Measurements from ENCODE around the gene CUX1.
"Not testable (repeated sequence)": the region's sequence is repeated elsewhere in the genome, so short reads cannot be mapped to it uniquely, and the experiment has no call there.

DNA sequence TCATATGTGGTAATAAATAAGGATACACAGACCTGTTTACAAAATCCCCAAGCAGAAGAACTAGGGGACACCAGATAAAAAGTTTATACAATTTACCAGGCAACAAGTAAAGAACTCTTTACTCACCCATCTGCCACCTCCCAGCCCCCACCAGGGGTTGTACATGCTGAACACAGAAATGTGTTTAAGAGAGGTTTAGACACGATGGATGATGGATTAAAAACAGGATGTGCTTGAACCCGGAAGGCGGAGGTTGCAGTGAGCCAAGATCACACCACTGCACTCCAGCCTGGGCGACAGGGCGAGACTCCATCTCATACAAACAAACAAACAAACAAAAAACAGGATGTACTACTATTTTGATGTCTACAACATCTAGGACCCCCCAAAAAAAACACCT is 511.4 kb downstream of the CUX1 start:
- not testable (repeated sequence) for TF ChIP-seq POLR2A, POLR2AphosphoS5, EP300 (IDR thresholded peaks at IDR 0.05)
- TF ChIP-seq, protein P1, sequence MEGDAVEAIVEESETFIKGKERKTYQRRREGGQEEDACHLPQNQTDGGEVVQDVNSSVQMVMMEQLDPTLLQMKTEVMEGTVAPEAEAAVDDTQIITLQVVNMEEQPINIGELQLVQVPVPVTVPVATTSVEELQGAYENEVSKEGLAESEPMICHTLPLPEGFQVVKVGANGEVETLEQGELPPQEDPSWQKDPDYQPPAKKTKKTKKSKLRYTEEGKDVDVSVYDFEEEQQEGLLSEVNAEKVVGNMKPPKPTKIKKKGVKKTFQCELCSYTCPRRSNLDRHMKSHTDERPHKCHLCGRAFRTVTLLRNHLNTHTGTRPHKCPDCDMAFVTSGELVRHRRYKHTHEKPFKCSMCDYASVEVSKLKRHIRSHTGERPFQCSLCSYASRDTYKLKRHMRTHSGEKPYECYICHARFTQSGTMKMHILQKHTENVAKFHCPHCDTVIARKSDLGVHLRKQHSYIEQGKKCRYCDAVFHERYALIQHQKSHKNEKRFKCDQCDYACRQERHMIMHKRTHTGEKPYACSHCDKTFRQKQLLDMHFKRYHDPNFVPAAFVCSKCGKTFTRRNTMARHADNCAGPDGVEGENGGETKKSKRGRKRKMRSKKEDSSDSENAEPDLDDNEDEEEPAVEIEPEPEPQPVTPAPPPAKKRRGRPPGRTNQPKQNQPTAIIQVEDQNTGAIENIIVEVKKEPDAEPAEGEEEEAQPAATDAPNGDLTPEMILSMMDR (IDR thresholded peaks at IDR 0.05): not testable (repeated sequence)

Measured in suprapubic skin (tissue), 4 donors.